H9 (cell line): ENCODE data around the gene SLC6A7. TPM values are rescaled to one million over a fixed set of nuclear protein-coding genes. Genes with fewer than 3 reads are reported as not detected.
A peak's percentile ranks its signal among the peaks of the same experiment; 100 is the strongest.

Experiments used
- DNase-seq: peaks from one replicate; pipeline ENCODE4 v3.0.0-alpha.2; 2017
- H2AFZ ChIP-seq: one replicate; pipeline ENCODE4 v1.6.1; 2013; ENCODE audit warnings: mild to moderate bottlenecking, low read length, control low read depth, moderate library complexity
- H2AK5ac ChIP-seq: 2 replicates; pipeline ENCODE4 v1.6.1; 2013; ENCODE audit warnings: low read length, control low read depth, mixed read lengths; ENCODE audit not compliant: insufficient read length
- H2BK120ac ChIP-seq: one replicate; pipeline ENCODE4 v1.6.1; 2013; ENCODE audit warnings: low read depth, mild to moderate bottlenecking, low read length, control low read depth, inconsistent platforms; ENCODE audit not compliant: poor library complexity, severe bottlenecking
- H2BK12ac ChIP-seq: 2 replicates; pipeline ENCODE4 v1.6.1; 2013; ENCODE audit warnings: low read length, control low read depth, mixed read lengths, low read depth; ENCODE audit not compliant: insufficient read length
- H2BK15ac ChIP-seq: 2 replicates; pipeline ENCODE4 v1.6.1; 2013; ENCODE audit warnings: low read depth, low read length, control low read depth
- H2BK20ac ChIP-seq: one replicate; pipeline ENCODE4 v1.6.1; 2013; ENCODE audit warnings: low read depth, mild to moderate bottlenecking, low read length, control low read depth, inconsistent platforms; ENCODE audit not compliant: poor library complexity, severe bottlenecking
- H2BK5ac ChIP-seq: 2 replicates; pipeline ENCODE4 v1.6.1; 2013; ENCODE audit warnings: low read length, control low read depth, mixed read lengths; ENCODE audit not compliant: insufficient read length
- H3K14ac ChIP-seq: 2 replicates; pipeline ENCODE4 v1.6.1; 2013; ENCODE audit warnings: low read length, control low read depth; ENCODE audit not compliant: insufficient read depth
- H3K18ac ChIP-seq: 2 replicates; pipeline ENCODE4 v1.6.1; 2013; ENCODE audit warnings: low read depth, mild to moderate bottlenecking, mixed read lengths, low read length, control low read depth; ENCODE audit not compliant: insufficient read length
- H3K23ac ChIP-seq: 2 replicates; pipeline ENCODE4 v1.6.1; 2013; ENCODE audit warnings: low read length, control low read depth, mixed read lengths, low read depth; ENCODE audit not compliant: insufficient read length
- H3K23me2 ChIP-seq: 2 replicates; pipeline ENCODE4 v1.6.1; 2013; ENCODE audit warnings: low read depth, mild to moderate bottlenecking, mixed read lengths, low read length, control low read depth; ENCODE audit not compliant: insufficient read length, poor library complexity, severe bottlenecking
- H3K27ac ChIP-seq: 2 replicates; pipeline ENCODE4 v1.5.1; 2013; ENCODE audit warnings: low read length, control low read depth, mixed read lengths, low read depth; ENCODE audit not compliant: insufficient read length
- H3K27me3 ChIP-seq: 2 replicates; pipeline ENCODE4 v1.6.1; 2013; ENCODE audit warnings: low read length, control low read depth, inconsistent platforms; ENCODE audit not compliant: insufficient read depth
- H3K4ac ChIP-seq: 2 replicates; pipeline ENCODE4 v1.6.1; 2013; ENCODE audit warnings: low read depth, mild to moderate bottlenecking, control low read depth, inconsistent platforms, low read length, moderate library complexity
- H3K4me1 ChIP-seq: 2 replicates; pipeline ENCODE4 v1.6.1; 2013; ENCODE audit warnings: low read length, control low read depth, inconsistent platforms; ENCODE audit not compliant: insufficient read depth
- H3K4me2 ChIP-seq: 2 replicates; pipeline ENCODE4 v1.6.1; 2013; ENCODE audit warnings: low read length, control low read depth, mixed read lengths; ENCODE audit not compliant: insufficient read length, insufficient read depth
- H3K56ac ChIP-seq: 2 replicates; pipeline ENCODE4 v1.6.1; 2013; ENCODE audit warnings: low read depth, mild to moderate bottlenecking, mixed read lengths, low read length, control low read depth; ENCODE audit not compliant: insufficient read length
- H3K79me1 ChIP-seq: 2 replicates; pipeline ENCODE4 v1.6.1; 2013; ENCODE audit warnings: low read depth, mild to moderate bottlenecking, moderate library complexity, low read length, control low read depth, inconsistent platforms; ENCODE audit not compliant: insufficient read depth, poor library complexity, severe bottlenecking
- H3K79me2 ChIP-seq: 2 replicates; pipeline ENCODE4 v1.6.1; 2013; ENCODE audit warnings: low read length, control low read depth, inconsistent platforms; ENCODE audit not compliant: insufficient read depth
- H3K9ac ChIP-seq: 2 replicates; pipeline ENCODE4 v1.6.1; 2013; ENCODE audit warnings: low read length, control low read depth, mixed read lengths; ENCODE audit not compliant: insufficient read length; ENCODE audit errors: extremely low read depth
- H3K9me3 ChIP-seq: one replicate; pipeline ENCODE4 v1.6.1; 2013; ENCODE audit warnings: low read depth, low read length, inconsistent platforms; ENCODE audit not compliant: control insufficient read depth
- H3T11ph ChIP-seq: one replicate; pipeline ENCODE4 v1.6.1; 2013; ENCODE audit warnings: mild to moderate bottlenecking, low read length, control low read depth, inconsistent platforms
- H4K20me1 ChIP-seq: one replicate; pipeline ENCODE4 v1.6.1; 2013; ENCODE audit not compliant: control insufficient read depth, insufficient read length, insufficient read depth
- H4K5ac ChIP-seq: 2 replicates; pipeline ENCODE4 v1.6.1; 2013; ENCODE audit warnings: low read depth, mild to moderate bottlenecking, mixed read lengths, low read length, control low read depth; ENCODE audit not compliant: insufficient read length
- H4K8ac ChIP-seq: replicated peaks from 2 replicates; pipeline ENCODE4 v1.6.1; 2013; ENCODE audit warnings: low read length, control low read depth, mixed read lengths, low read depth; ENCODE audit not compliant: insufficient read length
- H4K91ac ChIP-seq: 2 replicates; pipeline ENCODE4 v1.6.1; 2013; ENCODE audit warnings: low read depth, mild to moderate bottlenecking, moderate library complexity, mixed read lengths, low read length, control low read depth; ENCODE audit not compliant: insufficient read length
- H3K27ac Mint-ChIP-seq, 3 experiments: 2 replicates in 2 of 3; 3 replicates in 1 of 3; pipeline ENCODE4 v1.8.0; 2020 to 2021; ENCODE audit warnings: mixed read lengths in 3 of 3, mild to moderate bottlenecking in 1 of 3, moderate library complexity in 1 of 3
- H3K27me3 Mint-ChIP-seq: 2 replicates; pipeline ENCODE4 v1.8.0; 2021; ENCODE audit warnings: low read depth, mild to moderate bottlenecking, moderate library complexity, mixed read lengths
- H3K36me3 Mint-ChIP-seq, 3 experiments: 2 replicates in 2 of 3; 3 replicates in 1 of 3; pipeline ENCODE4 v1.8.0; 2020 to 2021; ENCODE audit warnings: low read depth in 3 of 3, mixed read lengths in 3 of 3; ENCODE audit not compliant: insufficient read depth in 1 of 3
- H3K4me1 Mint-ChIP-seq, 2 experiments: 2 replicates each; pipeline ENCODE4 v1.8.0; 2020; ENCODE audit warnings: mixed read lengths in 2 of 2
- H3K4me3 Mint-ChIP-seq, 2 experiments: 2 replicates in 1 of 2; 3 replicates in 1 of 2; pipeline ENCODE4 v1.8.0; 2020 to 2021; ENCODE audit warnings: mild to moderate bottlenecking in 2 of 2, mixed read lengths in 2 of 2, moderate library complexity in 1 of 2
- H3K9me3 Mint-ChIP-seq, 2 experiments: 2 replicates in 1 of 2; 3 replicates in 1 of 2; pipeline ENCODE4 v1.8.0; 2020; ENCODE audit warnings: mild to moderate bottlenecking in 2 of 2, mixed read lengths in 2 of 2, moderate library complexity in 1 of 2
- CTCF ChIP-seq: fragments of 200-600 bp; sonication (generic); conservative IDR thresholded peaks from 3 replicates; pipeline ENCODE4 v1.8.0; 2021; ENCODE audit warnings: antibody characterized with exemption, mild to moderate bottlenecking
- WGBS: extraction: QIAGEN DNeasy Blood & Tissue Kit; methylation state at CpG from one replicate; pipeline ENCODE4 v1.1.7; 2013; ENCODE audit warnings: missing lambda C conversion rate, low lambda C conversion rate, mixed read lengths; ENCODE audit not compliant: insufficient read length; ENCODE audit errors: extremely low coverage; 5-methylcytosine and 5-hydroxymethylcytosine counted together
- total RNA-seq: library from RNA; stranded (reverse); gene quantifications from 2 replicates; pipeline ENCODE4 v1.2.1, GENCODE V29; 2021

Gene SLC6A7
- total RNA-seq, 1 experiment from 2014 or later: not detected

DNA sequence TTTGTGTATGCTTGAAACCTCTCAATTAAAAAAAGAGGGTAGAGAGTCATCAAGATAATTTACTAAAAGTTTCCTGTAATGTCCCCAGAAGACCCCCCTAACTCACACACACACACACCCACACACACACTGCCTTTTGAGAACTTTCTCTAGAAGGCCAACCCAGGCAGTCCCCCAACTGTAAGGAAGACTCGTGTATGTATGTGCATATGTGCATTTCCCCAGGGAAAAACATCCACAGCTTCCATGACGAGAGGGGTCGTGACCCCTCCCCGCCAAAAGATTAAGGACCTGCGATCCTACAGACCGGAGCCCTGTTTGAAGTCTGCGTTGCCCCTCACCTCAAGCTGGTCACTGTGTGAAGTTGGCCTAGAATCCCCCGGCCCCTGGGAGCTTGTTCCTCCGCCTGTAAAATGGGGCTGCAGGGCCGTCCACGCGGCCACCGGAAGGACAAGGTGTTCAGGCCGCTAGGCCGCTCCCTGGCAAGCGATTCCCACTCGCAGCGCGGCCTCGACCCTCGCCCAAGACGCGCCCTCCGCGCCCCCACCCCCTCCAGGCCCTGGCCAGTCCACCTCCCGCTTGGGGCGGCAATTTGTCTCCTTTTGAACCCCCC lies 23.7 kb upstream of the SLC6A7 start:
- Histone ChIP-seq H3T11ph (no peak overlapping the region), H3K4ac (no peak overlapping the region), H3K18ac (no peak overlapping the region), H3K23ac (no peak overlapping the region), H4K91ac (no peak overlapping the region), H3K4me1 (no peaks in the 10 kb centered on the region), H2AFZ (no peak overlapping the region), H3K79me1 (no peaks in the 10 kb centered on the region), H3K23me2 (no peaks in the 10 kb centered on the region), H4K20me1 (no peaks in the 10 kb centered on the region), H4K8ac (no peak overlapping the region), H3K79me2 (no peaks in the 10 kb centered on the region), H2AK5ac (no peak overlapping the region), H3K27ac (no peak overlapping the region), H2BK12ac (no peak overlapping the region), H3K9ac (no peak overlapping the region), H3K27me3 (peaks cover 63% of the 10 kb centered on the region), H3K4me2 (no peak overlapping the region), H2BK20ac (no peak overlapping the region), H2BK15ac (no peak overlapping the region), H2BK5ac (no peak overlapping the region), H3K56ac (no peak overlapping the region), H3K14ac (no peak overlapping the region), H4K5ac (no peak overlapping the region), H3K9me3 (no peaks in the 10 kb centered on the region), H2BK120ac (no peak overlapping the region)
- no peak for DNase-seq
- no peaks in the 10 kb centered on the region for H3K36me3 Mint-ChIP-seq
- H3K4me3 Mint-ChIP-seq: peak overlapping the region in 1 of 2 experiments; percentile 68; a peak in 3 of 5 replicates
- no peak for TF ChIP-seq CTCF
- H3K27ac Mint-ChIP-seq: no peak overlapping the region
- peaks cover 94% of the 10 kb centered on the region for H3K27me3 Mint-ChIP-seq
- WGBS: no CpG with 5 or more reads among the region's 27 CpGs
- H3K9me3 Mint-ChIP-seq: peaks cover 3 to 6% of the 10 kb centered on the region in 2 experiments; a peak in 2 of 5 replicates
- peaks cover 17 to 25% of the 10 kb centered on the region in 2 experiments for H3K4me1 Mint-ChIP-seq
